GM20431 (cell line): ENCODE results near the gene HIP1.
"Not testable (repeated sequence)": the region's sequence is repeated elsewhere in the genome, so short reads cannot be mapped to it uniquely, and the experiment has no call there.

ENCODE experiments used
- in situ Hi-C: fragments of 300-500 bp; cut with MseI, MboI; formaldehyde crosslinking; loops from one replicate; pipeline ENCODE4 v1.15.0; 2020; ENCODE audit warnings: low sequenced_read_pairs; ENCODE audit not compliant: unreplicated experiment

Gene HIP1

DNA sequence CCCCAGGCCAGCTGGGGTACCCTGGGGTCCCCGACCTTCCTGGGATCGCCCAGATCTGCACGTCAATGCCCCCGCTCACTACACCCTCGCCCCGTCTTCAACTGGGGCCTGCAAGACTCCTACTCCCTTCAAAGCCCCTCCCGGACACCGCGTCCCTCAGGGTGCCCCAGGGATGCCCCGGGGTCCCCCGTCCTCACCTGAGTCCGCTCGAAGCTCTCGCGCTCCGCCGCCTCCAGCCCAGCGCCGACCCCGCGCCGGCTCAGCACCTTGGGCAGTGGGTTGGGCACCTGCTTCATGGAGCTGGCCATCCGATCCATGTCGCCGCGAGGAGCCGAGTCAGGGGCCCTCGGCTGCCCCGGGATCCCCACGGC is at the start of gene HIP1:
Gene HIP1 (minus strand): TSS at position 338 of the 371 bp plus-strand sequence. CDS start 21 bp downstream, at position 317.
- in situ Hi-C loops = no loop called here

DNA sequence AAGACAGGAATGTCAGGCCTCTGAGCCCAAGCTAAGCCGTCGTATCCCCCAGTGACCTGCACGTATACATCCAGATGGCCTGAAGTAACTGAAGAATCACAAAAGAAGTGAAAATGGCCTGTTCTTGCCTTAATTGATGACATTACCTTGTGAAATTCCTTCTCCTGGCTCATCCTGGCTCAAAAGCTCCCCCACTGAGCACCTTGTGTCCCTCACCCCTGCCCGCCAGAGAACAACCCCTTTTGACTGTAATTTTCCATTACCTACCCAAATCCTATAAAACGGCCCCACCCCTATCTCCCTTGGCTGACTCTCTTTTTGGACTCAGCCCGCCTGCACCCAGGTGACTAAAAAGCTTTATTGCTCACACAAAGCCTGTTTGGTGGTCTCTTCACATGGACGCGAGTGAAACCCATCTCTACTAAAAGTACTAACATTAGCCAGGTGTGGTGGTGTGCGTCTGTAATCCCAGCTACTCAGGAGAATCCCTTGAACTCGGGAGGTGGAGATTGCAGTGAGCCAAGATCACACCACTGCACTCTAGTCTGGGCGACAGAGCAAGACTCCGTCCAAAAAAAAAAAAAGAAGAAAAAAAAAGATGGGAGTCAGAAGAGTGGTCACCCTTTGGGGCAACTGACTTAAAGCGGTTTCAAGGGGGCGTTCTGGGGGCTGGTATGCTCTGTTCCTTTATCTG is 49.6 kb upstream of the HIP1 start:
- in situ Hi-C loops = not testable (repeated sequence)

DNA sequence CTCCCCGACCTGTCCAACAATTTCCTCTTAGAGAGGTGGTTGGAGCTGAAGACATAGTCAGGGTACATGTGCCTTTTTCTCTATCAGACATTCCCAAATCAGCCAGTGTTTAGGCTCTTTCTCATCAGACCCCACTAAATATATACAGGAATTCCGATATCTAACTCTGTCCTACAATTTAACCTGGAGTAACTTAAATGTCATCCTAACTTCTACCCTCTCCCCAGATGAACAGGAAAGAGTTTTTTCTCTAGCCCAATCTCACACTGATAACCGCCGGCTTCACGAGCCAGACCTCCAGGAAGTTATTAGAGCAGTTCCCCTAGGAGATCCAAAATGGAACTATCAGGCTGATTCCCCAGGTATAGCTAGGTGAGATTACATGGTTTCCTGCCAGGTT is 44.3 kb upstream of the HIP1 start:
- in situ Hi-C loops = not testable (repeated sequence)

DNA sequence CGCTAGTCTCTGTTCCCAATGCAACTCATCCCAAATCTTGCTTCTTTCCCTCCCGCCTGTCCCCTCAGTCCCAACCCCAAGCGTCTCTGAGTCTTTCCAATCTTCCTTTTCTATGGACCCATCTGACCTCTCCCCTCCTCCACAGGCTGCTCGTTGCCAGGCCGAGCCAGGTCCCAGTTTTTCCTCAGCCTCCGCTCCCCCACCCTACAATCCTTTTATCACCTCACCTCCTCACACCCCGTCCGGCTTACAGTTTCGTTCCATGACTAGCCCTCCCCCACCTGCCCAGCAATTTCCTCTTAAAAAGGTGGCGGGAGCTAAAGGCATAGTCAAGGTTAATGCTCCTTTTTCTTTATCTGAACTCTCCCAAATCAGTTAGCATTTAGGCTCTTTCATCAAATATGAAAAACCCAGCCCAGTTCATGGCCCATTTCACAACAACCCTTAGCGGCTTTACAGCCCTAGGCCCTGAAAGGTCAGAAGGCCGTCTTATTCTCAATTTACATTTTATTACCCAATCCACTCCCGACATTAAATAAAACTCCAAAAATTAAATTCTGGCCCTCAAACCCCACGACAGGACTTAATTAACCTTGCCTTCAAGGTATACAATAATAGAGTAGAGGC is 42.0 kb upstream of the HIP1 start:
- in situ Hi-C loops = not testable (repeated sequence)

DNA sequence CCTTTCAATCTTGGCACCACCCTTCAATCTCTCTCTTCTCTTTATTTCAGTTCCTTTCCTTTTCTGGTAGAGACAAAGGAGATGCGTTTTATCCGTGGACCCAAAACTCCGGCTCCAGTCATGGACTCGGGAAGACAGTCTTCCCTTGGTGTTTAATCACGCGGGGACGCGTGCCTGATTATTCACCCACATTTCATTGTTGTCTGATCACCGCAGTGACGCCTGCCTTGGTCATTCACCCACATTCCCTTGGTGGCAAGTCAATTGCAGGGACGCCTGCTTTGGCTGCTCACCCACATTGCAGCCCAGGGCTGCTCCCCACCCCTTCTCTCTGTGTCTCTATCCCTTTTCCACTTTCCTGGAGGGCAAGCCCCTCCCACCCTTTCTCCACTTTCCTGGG is 40.8 kb upstream of the HIP1 start:
- in situ Hi-C loops = not testable (repeated sequence)

DNA sequence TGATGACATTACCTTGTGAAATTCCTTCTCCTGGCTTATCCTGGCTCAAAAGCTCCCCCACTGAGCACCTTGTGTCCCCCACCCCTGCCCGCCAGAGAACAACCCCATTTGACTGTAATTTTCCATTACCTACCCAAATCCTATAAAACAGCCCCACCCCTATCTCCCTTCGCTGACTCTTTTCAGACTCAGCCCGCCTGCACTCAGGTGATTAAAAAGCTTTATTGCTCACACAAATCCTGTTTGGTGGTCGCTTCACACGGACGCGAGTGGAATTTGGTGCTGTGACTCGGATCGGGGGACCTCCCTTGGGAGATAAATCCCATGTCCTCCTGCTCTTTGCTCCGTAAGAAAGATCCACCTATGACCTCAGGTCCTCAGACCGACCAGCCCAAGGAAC is 40.3 kb upstream of the HIP1 start:
- in situ Hi-C loops = not testable (repeated sequence)

DNA sequence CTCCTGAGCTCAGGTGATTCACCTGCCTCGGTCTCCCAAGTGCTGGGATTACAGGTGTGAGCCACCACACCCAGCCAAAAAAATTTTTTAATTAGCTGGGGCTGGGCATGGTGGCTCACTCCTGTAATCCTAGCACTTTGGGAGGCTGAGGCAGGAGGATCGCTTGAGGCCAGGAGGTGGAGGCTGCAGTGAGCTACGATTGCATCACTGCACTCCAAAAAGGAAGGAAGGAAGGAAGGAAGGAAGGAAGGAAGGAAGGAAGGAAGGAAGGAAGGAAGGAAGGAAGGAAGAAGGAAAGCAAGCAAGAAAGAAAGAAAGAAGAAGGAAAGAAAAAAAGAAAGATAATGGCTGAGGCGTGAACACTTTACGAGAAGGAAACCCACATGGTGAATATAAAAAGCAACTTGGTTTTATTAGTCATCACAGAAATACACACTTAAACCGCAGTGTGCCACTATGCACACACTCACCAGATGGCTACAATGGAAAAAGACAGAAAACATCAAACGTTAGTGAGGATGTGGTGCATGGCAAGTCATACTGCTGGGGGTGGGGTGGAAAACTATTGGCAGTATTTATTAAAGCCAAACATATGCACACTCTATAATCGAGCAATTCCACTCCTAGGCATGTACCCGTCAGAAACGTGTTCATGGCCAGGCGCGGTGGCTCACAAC is 37.7 kb upstream of the HIP1 start:
- in situ Hi-C loops = no loop called here

DNA sequence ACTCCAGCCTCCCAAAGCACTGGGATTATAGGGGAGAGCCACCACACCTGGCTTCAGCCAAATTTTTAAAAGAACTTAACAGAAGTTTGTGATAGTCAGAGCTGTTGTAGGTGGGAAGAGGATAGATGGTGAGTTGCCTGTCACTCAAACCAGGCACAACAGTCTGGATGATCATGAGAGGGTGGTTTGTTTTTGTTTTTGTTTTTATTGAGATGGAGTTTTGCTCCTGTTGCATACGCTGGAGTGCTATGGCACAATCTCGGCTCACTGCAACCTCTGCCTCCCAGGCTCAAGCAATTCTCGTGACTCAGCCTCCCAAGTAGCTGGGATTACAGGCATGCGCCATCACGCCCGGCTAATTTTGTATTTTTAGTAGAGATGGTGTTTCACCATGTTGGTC is 35.2 kb upstream of the HIP1 start:
- in situ Hi-C loops = not testable (repeated sequence)

DNA sequence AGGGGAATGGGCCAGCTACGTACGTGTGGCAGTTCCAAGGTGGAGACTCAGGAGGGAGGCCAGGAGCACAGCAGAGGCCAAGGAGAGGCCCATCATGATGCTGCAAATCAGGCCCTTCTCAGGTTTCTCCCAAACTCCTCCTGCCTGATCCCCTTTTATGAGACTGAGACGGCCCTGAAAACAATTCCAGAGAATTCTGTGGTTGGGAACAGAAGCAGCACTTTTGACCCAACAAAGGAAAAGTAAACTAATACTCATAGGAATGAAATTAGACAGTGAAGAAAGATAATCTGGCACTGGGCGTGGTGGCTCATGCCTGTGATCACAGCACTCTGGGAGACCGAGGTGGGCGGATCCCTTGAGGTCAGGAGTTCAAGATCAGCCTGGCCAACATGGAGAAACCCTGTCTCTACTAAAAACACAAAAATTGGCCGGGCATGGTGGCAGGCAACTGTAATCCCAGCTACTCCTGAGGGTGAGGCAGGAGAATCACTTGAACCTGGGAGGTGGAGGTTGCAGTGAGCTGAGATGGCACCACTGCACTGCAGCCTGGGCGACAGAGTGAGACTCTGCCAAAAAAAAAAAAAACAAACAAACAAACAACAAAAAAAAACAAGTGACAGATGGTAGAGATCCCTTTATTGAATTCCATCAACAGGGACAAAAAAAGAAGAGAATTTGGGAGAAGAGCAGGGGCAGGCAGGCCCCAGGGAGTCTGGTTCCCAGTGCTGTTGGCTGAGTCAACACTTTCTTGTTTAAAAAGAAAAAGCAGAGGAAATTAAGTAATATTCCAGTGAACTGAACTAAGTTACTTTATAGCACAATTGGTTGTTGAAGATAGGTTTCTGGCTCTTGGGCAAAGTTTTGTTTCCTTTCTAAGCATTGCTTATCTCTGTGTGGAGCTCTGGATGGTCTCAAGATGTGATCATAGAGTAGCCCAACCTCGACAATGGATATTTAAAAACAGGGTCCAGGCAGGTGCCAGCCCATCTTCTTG is 33.6 kb upstream of the HIP1 start, which contains the start of gene CCL26:
Gene CCL26 (minus strand): TSS at position 131 of the 997 bp plus-strand sequence. CDS start 35 bp downstream, at position 96.
- in situ Hi-C loops = no loop called here

DNA sequence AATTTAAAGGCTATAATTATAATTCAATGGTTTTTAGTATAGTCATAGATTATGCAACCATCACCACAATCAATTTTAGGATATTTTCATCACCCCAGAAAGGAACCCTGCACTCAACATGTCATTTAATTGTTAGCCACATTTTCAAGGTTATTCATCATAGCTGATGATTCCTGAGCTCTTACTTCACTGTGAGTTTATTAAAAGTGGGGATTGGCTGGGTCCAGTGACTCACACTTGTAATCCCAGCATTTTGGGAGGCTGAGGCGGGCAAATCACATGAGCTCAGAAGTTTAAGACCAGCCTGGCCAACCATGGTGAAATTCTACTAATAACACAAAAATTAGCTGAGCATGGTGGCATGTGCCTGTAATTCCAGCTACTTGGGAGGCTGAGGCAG is 32.5 kb upstream of the HIP1 start:
- in situ Hi-C loops = no loop called here

DNA sequence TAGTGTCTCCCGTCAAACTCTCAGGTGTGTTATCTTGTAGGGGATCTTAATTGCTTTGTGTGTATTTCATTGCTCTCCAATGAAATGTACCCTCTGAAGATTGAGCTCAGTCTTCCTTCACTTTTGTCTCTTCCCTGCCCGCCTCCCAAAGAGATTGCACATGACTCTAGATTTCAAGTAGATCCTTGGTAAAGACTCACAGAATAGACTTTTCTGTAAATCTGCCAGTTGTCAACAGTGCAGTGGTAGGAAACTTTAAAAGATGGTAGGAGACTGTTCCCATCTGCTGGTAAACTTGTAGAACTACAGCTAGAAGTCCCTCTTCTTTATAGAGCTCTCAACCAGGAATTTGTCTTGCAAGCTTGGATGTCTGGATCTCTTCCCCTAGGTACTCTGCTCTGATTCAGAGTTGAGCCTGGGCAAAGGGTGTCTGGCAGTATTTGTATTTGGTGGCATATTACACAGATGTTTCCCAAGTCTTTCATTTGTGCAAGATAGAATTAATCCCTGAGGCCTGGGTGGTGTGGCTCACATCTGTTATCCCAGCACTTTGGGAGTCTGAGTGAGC is 23.7 kb upstream of the HIP1 start:
- in situ Hi-C loops = no loop called here

DNA sequence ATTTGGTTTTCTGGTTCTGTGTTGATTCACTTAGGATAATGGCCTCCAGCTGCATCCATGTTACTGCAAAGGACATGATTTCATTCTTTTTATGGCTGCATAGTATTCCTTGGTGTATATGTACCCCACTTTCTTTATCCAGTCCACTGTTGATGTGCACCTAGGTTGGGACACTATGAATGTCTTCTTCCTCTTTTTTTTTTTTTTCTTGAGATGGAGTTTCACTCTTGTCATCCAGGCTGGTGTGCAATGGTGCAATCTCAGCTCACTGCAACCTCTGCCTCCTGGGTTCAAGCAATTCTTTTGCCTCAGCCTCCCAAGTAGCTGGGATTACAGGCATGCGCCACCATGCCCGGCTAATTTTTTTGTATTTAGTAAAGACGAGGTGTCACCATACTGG is 23.1 kb upstream of the HIP1 start:
- in situ Hi-C loops = not testable (repeated sequence)

DNA sequence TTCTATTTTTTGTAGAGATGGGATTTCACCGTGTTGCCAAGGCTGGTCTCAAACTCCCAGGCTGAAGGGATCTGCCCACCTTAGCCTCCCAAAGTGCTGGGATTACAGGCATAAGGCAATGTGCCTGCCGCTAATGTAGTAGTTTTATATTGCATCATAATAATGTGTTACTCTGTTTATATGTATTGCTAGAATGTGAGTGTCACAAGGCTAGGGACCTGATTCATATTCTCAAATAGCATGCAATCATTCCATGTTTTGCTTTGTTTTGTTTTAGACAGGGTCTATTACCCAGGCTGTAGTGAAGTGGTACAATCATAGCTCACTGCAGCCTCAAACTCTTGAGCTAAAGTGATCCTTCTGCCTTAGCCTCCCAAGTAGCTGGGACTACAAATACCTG is 19.8 kb upstream of the HIP1 start:
- in situ Hi-C loops = no loop called here

DNA sequence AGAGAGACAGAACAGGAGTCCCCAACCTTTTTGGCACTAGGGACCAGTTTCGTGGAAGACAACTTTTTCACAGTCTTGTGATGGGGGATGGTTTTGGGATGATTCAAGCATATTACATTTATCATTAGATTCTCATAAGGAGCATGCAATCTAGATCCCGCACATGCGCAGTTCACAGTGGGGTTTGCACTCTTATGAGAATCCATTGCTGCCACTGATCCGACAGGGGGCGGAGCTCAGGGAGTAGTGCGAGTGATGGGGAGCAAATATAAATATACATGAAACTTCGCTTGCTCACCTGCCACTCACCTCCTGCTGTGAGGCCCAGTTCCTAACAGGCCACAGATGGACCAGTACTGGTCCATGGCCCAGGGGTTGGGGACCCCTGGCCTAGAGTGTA is 19.1 kb upstream of the HIP1 start:
- in situ Hi-C loops = no loop called here

DNA sequence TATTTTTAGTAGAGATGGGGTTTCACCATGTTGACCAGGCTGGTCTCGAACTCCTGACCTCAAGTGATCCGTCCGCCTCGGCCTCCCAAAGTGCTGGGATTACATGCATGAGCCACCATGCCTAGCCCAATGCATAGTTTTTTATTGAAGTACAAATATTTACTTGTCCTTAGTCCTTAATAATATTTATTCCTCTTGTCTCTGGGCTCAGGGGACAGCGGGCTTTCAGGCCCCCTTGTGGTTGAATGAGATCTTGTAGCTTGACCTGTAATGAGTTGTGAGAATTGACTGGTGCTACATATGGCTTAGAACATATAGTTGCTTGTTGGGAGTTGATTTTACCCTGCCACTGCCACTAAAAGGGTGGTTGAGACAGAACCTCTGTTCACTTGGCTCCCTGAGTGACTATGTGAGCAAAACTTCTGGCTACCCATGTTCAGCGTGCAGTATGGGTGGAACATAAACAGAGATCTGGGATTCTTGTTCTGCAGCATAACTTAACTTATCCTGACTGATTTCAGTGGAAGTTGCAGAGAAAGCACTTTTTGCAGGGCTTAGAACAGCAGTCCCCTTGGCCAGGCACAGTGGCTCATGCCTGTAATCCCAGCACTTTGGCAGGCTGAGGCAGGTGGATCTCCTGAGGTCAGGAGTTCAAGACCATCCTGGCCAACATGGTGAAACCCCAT is 18.4 kb upstream of the HIP1 start:
- in situ Hi-C loops = no loop called here

DNA sequence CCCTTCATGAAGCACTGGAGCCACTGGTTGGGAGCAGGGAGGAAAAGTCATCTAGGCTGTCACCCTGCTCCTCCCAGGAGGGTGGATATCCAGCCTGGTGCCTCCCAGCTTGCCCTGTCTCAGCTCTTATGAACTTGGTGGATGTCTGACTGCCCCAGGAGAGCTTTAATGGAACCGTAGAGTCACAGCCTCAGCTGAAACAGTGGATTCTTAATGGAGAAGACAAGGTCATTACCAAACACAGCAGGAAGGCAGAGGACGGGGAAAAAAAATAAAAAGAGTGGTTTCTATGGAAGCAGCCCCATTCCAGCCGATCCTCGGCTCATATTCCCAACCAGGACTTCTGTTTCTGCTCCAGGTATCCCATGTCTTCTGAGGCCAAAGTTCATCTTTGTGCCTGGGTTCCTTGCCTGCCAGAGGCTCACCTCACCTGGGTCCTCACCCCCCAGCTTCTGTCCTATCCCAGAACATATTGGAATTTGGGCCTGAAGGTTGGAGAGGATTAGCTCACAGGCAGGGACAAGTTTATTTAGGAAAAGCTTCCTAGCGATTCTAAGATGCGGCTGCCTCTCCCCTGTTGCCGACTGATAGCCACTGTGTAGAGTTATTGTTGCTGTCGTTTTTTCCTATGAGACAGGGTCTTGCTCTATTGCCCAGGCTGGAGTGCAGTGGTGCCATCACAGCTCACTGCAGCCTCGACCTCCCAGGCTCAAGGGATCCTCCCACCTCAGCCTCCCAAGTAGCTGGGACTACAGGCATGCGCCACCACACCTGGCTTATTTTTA is 17.7 kb upstream of the HIP1 start:
- in situ Hi-C loops = no loop called here

DNA sequence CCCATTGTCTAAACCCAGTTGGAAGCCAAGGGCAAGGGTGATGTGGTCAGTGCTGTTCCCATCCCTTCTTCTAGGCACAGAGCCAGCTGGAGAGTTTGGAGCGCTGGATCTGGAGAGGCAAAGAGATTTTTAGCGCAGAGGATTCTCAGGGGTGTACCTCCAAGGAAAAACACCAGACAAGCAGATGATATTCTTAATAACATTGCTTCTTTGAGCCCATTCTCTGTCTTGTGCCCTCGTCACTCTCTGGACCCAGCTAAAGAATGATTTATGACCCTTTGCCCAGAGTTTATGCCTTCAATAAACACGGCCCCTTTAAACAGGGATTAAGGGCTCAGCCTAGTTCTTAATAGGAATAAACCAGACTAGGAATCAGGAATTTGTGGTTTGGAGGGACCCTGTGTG is 4.7 kb upstream of the HIP1 start:
- in situ Hi-C loops = no loop called here

DNA sequence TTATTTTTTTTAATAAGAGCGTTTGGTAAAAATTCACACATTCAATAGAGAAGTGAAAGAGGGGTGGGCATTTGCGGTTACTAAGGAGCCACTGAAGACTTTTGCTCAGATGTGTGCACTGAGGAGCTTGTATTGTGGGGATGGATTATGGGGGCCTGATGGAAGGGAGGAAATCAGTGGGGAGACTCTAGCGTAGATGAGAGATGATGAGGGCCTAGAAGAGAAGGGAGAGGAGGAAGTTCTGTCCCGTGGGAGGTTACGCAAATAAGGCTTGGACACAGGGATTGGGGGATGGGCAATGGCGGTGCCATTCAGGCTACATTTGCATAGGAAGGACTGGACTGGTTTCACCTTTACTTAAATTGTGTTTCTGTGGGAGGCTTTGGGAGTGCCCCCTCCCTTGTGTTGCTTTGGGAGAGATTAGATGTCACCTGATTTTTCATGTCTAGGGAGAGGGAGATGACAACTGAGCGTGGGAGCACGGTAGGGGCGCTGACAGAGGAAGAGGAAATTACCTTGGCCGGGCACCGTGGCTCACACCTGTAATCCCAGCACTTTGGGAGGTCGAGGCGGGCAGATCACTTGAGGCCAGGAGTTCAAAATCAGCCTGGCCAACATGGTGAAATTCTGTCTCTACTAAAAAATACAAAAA is 2.2 kb upstream of the HIP1 start:
- in situ Hi-C loops = no loop called here
